OCI-LY1 (cell line): ENCODE data around the gene RBM20.

ENCODE experiments used
- H2AFZ ChIP-seq: fragments of 200-600 bp; sonication (generic), shearing (Covaris generic); 2 replicates; pipeline ENCODE4 v1.6.0; 2014; ENCODE audit warnings: antibody characterized with exemption, mild to moderate bottlenecking, low read length
- H3F3A ChIP-seq: fragments of 200-600 bp; sonication (generic), shearing (Covaris generic); 2 replicates; pipeline ENCODE4 v1.6.0; 2014; ENCODE audit warnings: mild to moderate bottlenecking, antibody characterized with exemption, low read length, moderate library complexity; ENCODE audit not compliant: insufficient read depth
- H3K27ac ChIP-seq: fragments of 200-600 bp; sonication (generic); 2 replicates; pipeline ENCODE4 v1.5.1; 2014; ENCODE audit warnings: low read length, mixed run types, mild to moderate bottlenecking, low read depth; ENCODE audit not compliant: poor library complexity, severe bottlenecking
- H3K27me3 ChIP-seq: fragments of 200-600 bp; sonication (generic); 2 replicates; pipeline ENCODE4 v1.6.0; 2014; ENCODE audit warnings: antibody characterized with exemption, mild to moderate bottlenecking, low read length, moderate library complexity; ENCODE audit not compliant: insufficient read depth
- H3K36me3 ChIP-seq: fragments of 200-600 bp; sonication (generic); 2 replicates; pipeline ENCODE4 v1.6.1; 2014; ENCODE audit warnings: mild to moderate bottlenecking, antibody characterized with exemption, low read length, moderate library complexity, mixed read lengths; ENCODE audit not compliant: insufficient read depth
- H3K4me1 ChIP-seq: fragments of 200-600 bp; sonication (generic); 2 replicates; pipeline ENCODE4 v1.5.1; 2014; ENCODE audit warnings: mild to moderate bottlenecking, low read length, moderate library complexity; ENCODE audit not compliant: insufficient read depth, severe bottlenecking
- H3K4me2 ChIP-seq: fragments of 200-600 bp; sonication (generic), shearing (Covaris generic); 2 replicates; pipeline ENCODE4 v1.6.1; 2014; ENCODE audit warnings: low read length
- H3K4me3 ChIP-seq: fragments of 200-600 bp; sonication (generic); 2 replicates; pipeline ENCODE4 v1.5.1; 2014; ENCODE audit warnings: low read length, low read depth, mild to moderate bottlenecking, mixed read lengths; ENCODE audit not compliant: poor library complexity, severe bottlenecking
- H3K79me2 ChIP-seq: fragments of 200-600 bp; shearing (Covaris generic); 2 replicates; pipeline ENCODE4 v1.6.1; 2016; ENCODE audit warnings: mixed run types, low read length, mixed read lengths; ENCODE audit not compliant: insufficient read depth
- H3K9ac ChIP-seq: fragments of 200-600 bp; sonication (generic), shearing (Covaris generic); 2 replicates; pipeline ENCODE4 v1.6.1; 2014; ENCODE audit warnings: mild to moderate bottlenecking, low read length, mixed read lengths
- H3K9me2 ChIP-seq: fragments of 200-600 bp; sonication (generic), shearing (Covaris generic); 2 replicates; pipeline ENCODE4 v1.6.1; 2014; ENCODE audit warnings: low read depth, mild to moderate bottlenecking, low read length, mixed read lengths
- H3K9me3 ChIP-seq: fragments of 200-600 bp; shearing (Covaris generic); 2 replicates; pipeline ENCODE4 v1.6.1; 2014; ENCODE audit warnings: low read length, mixed read lengths
- H4K20me1 ChIP-seq: fragments of 200-600 bp; sonication (generic), shearing (Covaris generic); 2 replicates; pipeline ENCODE4 v1.6.0; 2016; ENCODE audit warnings: mild to moderate bottlenecking, low read length; ENCODE audit not compliant: insufficient read depth
- EZH2 ChIP-seq: fragments of 200-600 bp; sonication (generic), shearing (Covaris generic); IDR thresholded peaks from 2 replicates; pipeline ENCODE4 v1.8.0; 2017; ENCODE audit warnings: borderline replicate concordance, mixed run types, mild to moderate bottlenecking, antibody characterized with exemption, low read length, moderate library complexity, mixed read lengths
- TF ChIP-seq, protein P1 (sequence below): fragments of 200-600 bp; sonication (generic), shearing (Covaris generic); IDR thresholded peaks from 2 replicates; pipeline ENCODE4 v1.5.1; 2017; ENCODE audit warnings: mild to moderate bottlenecking, antibody characterized with exemption, low read length, moderate library complexity, mixed read lengths

Gene RBM20

DNA sequence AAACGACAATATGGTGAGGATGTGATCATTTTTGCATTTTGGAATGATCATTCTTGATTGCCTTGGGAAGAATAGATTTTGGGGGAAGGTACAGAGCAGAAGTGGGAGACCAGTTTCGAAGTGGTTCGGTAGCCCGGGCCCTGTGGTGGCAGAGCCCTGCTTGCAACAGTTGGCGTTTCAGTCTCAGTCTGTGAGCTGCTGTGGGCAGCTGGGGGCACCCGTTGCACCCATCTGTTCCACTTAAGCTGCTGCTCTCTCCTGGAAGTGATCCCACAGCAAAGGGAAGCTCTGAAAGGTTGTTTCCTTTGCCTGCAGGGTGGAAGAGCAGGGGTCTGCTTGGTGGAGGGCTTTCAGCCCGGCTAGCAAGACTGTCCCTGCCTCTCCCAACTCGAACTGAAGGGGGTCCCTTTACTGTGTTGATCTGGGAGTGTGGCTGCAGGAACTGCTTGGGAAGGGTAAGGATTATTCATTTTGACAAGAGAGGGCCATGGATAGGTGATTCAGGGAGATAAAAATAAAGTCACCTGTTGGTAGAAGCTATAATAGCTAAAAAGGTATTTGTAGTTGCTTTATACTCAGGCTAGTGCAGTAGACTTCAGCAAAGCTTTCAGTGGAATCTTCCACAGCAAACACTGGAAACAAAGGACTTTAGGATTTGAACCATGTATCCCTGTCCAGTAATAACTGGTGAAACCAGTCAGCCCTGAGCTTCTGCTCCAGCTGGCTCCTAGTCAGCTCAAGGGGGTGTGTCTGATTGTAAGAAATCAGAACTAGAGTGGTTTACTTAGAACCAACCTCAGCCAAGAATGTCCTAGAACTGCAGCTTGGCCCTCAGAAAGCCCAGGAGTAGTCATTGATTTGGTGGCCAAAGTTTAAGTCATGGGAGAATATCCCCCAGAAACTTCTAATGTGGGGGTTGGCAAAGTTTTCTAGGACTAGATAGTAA lies 174.4 kb downstream of the RBM20 start:
- H3K27me3 ChIP-seq, result no peaks in the 10 kb centered on the region
- H4K20me1 ChIP-seq, result no peaks in the 10 kb centered on the region
- no peak overlapping the region for H3K4me3 ChIP-seq
- H3K9me2 ChIP-seq, result no peaks in the 10 kb centered on the region
- no peaks in the 10 kb centered on the region for H3K36me3 ChIP-seq
- no peak overlapping the region for H3K27ac ChIP-seq
- H3K9ac ChIP-seq, result no peak overlapping the region
- no peaks in the 10 kb centered on the region for H3F3A ChIP-seq
- H3K79me2 ChIP-seq, result no peaks in the 10 kb centered on the region
- TF ChIP-seq, protein P1, sequence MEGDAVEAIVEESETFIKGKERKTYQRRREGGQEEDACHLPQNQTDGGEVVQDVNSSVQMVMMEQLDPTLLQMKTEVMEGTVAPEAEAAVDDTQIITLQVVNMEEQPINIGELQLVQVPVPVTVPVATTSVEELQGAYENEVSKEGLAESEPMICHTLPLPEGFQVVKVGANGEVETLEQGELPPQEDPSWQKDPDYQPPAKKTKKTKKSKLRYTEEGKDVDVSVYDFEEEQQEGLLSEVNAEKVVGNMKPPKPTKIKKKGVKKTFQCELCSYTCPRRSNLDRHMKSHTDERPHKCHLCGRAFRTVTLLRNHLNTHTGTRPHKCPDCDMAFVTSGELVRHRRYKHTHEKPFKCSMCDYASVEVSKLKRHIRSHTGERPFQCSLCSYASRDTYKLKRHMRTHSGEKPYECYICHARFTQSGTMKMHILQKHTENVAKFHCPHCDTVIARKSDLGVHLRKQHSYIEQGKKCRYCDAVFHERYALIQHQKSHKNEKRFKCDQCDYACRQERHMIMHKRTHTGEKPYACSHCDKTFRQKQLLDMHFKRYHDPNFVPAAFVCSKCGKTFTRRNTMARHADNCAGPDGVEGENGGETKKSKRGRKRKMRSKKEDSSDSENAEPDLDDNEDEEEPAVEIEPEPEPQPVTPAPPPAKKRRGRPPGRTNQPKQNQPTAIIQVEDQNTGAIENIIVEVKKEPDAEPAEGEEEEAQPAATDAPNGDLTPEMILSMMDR, result no peak
- TF ChIP-seq EZH2, result no peak
- no peaks in the 10 kb centered on the region for H3K9me3 ChIP-seq
- peaks cover 33% of the 10 kb centered on the region for H3K4me1 ChIP-seq
- no peak overlapping the region for H2AFZ ChIP-seq
- H3K4me2 ChIP-seq, result no peak overlapping the region

DNA sequence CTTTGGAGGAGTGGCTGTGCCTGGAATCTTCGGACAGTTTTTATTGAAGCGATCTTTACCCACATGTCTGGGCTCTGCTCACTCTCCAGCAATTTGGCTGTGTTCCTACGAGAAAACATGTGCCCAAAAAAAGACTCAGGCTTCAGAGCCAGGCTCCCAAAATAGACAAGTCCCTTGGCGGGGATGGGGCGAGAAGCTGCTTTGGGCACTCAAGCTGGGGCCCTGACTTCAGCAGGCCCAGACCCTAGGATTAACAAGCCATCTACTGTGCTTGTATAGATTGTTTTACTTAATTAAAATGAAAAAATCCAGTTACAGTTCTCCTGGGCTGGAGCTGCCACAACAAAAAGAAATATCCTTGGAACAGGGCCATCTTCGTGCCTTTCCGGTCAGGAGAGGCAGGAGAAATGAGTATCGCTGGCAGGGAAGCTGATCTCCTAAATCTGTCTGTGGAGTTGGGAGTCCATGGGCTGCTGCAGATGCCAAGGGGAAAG lies 176.2 kb downstream of the RBM20 start:
- H3K4me1 ChIP-seq, result peaks cover 41% of the 10 kb centered on the region
- no peaks in the 10 kb centered on the region for H3K9me3 ChIP-seq
- H3K9me2 ChIP-seq, result no peaks in the 10 kb centered on the region
- H3K36me3 ChIP-seq, result no peaks in the 10 kb centered on the region
- no peaks in the 10 kb centered on the region for H4K20me1 ChIP-seq
- no peaks in the 10 kb centered on the region for H3F3A ChIP-seq
- no peak overlapping the region for H2AFZ ChIP-seq
- no peak overlapping the region for H3K27ac ChIP-seq
- no peaks in the 10 kb centered on the region for H3K27me3 ChIP-seq
- H3K4me2 ChIP-seq, result no peak overlapping the region
- TF ChIP-seq, protein P1, result no peak
- TF ChIP-seq EZH2, result no peak
- no peaks in the 10 kb centered on the region for H3K79me2 ChIP-seq
- H3K4me3 ChIP-seq, result no peak overlapping the region
- no peak overlapping the region for H3K9ac ChIP-seq

DNA sequence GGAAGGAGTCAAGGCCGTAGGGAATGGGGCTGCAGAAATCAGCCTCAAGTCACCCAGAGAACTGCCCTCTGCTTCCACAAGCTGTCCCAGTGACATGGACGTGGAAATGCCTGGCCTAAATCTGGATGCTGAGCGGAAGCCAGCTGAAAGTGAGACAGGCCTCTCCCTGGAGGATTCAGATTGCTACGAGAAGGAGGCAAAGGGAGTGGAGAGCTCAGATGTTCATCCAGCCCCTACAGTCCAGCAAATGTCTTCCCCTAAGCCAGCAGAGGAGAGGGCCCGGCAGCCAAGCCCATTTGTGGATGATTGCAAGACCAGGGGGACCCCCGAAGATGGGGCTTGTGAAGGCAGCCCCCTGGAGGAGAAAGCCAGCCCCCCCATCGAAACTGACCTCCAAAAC lies 177.4 kb downstream of the RBM20 start:
- H3K36me3 ChIP-seq, result no peaks in the 10 kb centered on the region
- no peak overlapping the region for H3K27ac ChIP-seq
- H3K9me3 ChIP-seq, result no peaks in the 10 kb centered on the region
- H2AFZ ChIP-seq, result no peak overlapping the region
- no peaks in the 10 kb centered on the region for H3K79me2 ChIP-seq
- H4K20me1 ChIP-seq, result no peaks in the 10 kb centered on the region
- H3K9ac ChIP-seq, result no peak overlapping the region
- no peaks in the 10 kb centered on the region for H3K27me3 ChIP-seq
- peaks cover 41% of the 10 kb centered on the region for H3K4me1 ChIP-seq
- TF ChIP-seq, protein P1, result no peak
- no peak for TF ChIP-seq EZH2
- H3K4me2 ChIP-seq, result no peak overlapping the region
- no peaks in the 10 kb centered on the region for H3F3A ChIP-seq
- no peak overlapping the region for H3K4me3 ChIP-seq
- H3K9me2 ChIP-seq, result no peaks in the 10 kb centered on the region
